Stimulated activated CD8-positive, alpha-beta memory T cell treated with anti-CD3 and anti-CD28 coated beads, Interleukin-4, amount 100 ng/mL, for 48 hours (primary cell): Measurements from ENCODE around the gene UBAP1.
"Not testable (repeated sequence)": the region's sequence is repeated elsewhere in the genome, so short reads cannot be mapped to it uniquely, and the experiment has no call there.

ENCODE experiments used
- DNase-seq: peaks from one replicate; pipeline ENCODE4 v3.0.0-alpha.2; 2020

The UBAP1 gene

GRCh38 chr9:34178436-34179212 is at the start of gene UBAP1:
TSS of gene UBAP1 (plus strand) at chr9:34179043. CDS start at chr9:34220915, 41,872 bp downstream.
- peak; percentile 97 for DNase-seq

GRCh38 chr9:34131571-34131970 is 47.3 kb upstream of the UBAP1 start:
- DNase-seq, result no peak

GRCh38 chr9:34133436-34133949 is 45.4 kb upstream of the UBAP1 start:
- DNase-seq, result no peak

DNA sequence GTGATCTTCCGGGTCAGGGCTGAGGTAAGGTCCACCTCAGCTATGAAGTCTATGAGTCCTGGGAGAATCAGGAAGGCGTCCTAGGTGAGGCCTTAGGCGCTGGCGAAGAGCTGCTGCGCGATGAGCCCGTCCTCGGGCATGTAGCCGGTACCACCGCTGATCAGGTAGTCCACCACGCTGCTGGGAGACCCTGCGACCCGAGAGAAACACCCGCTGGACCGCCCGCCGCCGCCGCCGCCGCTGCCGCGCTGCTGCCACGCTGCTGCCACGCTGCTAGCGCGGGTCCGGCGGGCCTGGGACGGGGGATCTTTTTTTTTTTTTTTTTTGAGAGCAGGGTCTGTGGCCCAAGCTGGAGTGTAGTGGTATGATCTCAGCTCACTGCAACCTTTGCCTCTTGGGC is 44.3 kb upstream of the UBAP1 start:
- DNase-seq, result no peak

DNA sequence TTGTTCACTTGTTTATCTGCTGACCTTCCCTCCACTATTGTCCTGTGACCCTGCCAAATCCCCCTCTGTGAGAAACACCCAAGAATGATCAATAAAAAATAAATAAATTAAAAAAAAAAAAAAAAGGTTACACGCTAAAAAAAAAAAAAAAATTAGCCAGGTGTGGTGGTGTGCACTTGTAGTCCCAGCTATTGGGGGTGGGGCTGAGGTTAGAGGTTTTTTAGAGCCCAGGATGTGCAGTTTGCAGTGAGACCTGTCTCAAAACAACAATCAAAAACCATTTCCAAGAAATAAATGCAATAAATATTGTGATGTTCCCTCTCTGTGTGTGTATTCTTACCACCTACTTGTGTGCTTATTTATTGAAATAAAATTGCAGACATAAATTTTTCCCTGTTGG is 40.2 kb upstream of the UBAP1 start:
- DNase-seq, result not testable (repeated sequence)

DNA sequence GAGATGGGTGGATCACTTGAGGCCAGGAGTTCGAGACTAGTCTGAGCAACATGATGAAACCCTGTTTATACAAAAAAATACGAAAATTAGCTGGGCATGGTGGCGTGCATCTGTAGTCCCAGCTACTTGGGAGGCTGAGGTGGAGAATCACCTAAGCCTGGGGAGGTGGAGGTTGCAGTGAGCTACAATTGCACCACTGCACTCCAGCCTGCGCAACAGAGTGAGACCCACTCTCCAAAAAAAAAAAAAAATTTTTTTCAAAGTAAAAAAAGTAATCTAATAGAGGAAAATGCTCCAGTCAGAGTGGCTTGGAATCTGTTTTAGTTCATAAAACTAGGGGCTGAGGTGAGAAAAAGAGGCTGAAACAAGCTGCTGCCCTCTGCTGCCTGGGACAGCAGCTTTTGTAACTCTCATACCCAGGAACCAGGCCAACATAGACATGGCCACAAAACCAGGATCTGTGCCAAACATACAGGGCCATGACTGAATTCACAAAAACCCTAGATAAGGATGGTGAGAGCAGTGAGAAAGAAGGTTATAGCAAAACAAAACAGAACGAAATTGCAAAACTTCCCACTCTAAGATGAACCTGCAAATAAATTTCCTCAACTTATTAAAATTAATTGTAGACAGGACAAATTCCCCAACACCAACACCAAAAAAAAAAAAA is 39.2 kb upstream of the UBAP1 start:
- DNase-seq, result no peak

DNA sequence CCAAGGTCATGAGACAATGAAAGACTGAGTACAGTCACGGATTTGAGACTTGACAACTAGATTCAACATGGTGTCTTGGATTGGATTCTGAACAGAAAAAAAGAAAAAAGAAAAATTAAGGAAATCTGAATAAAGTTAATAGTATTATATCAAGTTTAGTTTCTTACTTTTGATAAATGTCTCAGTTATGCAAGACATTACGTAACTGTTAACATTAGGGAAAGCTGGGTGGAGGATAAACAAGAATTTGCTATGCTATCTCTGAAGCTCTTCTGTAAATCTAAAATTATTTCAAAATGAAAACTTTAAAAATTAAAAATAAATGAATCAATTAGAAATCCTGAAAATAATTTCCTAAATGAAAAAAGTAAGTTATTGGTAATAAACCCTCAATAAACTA is 38.0 kb upstream of the UBAP1 start:
- DNase-seq, result no peak

GRCh38 chr9:34143116-34143515 is 35.7 kb upstream of the UBAP1 start:
- DNase-seq, result no peak

DNA sequence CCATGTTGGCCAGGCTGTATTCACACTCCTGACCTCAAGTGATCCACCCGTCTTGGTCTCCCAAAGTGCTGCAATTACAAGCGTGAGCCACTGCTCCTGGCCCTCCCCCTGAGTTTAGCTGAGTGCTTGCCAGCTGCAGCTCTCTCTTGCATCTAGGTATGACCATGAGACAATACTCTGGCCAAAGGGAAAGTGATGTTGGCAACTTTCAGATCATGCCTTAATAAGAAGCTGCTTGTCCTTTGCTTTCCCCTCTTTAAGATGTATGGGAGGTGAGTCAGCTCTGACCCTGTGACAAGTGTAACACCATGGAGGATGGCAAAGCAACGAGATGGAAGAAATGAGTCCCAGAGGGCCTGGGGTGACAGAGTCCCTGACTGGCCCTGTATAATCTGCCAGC is 33.7 kb upstream of the UBAP1 start:
- DNase-seq, result no peak

DNA sequence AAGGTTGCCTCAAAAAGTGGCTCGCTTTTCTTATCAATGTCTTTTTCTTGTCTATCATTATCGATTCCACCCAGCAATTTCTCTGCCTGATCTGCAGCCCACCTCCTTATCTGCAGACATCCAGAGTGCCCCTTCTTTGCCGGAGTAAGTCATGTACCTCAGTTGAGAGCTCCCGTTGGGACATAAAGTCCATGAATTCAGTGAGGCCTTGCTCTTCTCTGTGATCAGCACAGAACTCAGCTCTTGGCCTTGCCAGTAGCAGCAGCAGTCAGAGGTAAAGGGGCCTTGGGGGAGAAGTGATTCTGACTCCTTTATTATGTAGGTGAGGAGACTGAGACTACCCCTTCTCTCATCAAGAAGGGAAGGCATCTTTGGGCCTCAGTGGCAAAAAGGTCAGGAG is 27.4 kb upstream of the UBAP1 start:
- DNase-seq, result no peak

- DNase-seq, result no peak
Measured at GRCh38 chr9:34154057-34154456, 24.8 kb upstream of the UBAP1 start.

DNA sequence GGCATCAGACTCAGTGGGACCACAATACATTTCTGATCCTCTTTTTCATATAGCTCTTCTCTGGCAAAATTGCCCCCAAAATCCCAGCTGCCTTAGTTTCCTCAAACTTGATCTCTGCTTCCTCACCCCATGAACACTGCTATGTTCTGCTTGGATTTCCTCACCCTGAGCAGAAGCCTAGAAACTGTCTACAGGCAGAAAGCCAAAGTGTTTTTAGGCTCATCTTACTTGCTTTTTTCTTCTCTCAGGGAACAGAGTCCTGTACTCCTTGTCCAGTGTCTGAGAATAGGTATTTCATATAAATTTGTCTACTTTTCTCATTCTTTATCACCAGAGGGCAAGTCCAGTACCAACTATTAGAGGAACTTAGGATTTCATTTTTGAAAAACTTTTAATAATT is 21.5 kb upstream of the UBAP1 start:
- DNase-seq, result no peak

GRCh38 chr9:34157898-34158297 is 20.9 kb upstream of the UBAP1 start:
- DNase-seq, result no peak

DNA sequence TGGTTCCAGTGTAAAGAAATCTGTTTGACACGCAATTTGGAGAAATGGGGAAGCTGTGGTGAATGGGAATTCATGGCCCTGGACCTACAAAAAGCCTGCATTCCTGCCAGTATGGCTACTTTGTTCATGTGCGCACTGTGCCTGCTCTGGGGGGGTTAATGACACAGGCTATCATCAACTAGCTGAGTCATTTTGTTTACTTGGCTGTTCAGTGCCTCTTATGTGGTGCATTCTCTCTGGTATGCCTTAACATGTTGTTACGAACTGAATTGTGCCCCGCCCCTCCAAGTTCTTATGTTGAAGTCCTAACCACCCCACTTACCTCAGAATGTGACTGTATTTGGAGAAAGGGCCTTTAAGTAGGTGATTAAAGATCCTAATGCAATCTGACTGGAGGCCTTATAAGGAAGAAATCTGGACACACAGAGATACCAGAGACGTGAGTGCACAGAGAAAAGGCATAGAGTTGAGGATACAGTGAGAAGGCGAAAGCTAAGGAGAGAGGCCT is 20.4 kb upstream of the UBAP1 start:
- DNase-seq, result no peak

DNA sequence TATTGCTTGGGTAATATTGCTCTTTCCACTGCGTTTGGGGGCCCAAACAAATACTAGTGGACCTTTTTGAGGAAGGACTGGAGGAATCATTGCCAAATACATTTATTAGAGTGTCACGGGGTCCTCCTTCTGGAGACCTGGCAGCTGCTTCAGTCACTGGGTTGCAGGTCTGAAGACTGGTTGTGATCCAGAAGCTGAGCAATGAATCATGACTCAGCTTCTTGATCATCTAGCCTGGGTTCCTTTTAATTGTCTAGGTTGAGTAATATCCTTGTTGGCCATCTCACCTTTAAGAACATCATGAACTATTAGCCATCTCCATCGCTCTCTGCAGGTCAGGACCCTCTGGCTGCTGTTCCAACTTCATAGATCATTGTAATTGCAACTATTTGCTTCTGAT is 15.4 kb upstream of the UBAP1 start:
- no peak for DNase-seq

DNA sequence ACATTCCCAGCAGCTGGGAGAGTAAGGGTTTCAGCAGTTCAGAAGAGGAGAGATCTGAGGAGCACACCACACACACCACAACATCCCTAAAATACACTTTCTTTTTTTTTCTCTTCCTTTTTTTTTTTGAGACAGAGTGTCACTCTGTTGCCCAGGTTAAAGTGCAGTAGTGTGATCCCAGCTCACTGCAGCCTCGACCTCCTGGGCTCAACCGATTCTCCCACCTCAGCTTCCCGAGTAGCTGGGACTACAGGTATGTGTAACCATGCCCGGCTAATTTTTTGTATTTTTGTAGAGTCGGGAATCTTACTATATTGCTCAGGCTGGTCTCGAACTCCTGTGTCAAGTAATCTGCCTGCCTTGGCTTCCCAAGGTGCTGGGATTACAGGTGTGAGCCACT is 9.7 kb upstream of the UBAP1 start:
- DNase-seq, result no peak

DNA sequence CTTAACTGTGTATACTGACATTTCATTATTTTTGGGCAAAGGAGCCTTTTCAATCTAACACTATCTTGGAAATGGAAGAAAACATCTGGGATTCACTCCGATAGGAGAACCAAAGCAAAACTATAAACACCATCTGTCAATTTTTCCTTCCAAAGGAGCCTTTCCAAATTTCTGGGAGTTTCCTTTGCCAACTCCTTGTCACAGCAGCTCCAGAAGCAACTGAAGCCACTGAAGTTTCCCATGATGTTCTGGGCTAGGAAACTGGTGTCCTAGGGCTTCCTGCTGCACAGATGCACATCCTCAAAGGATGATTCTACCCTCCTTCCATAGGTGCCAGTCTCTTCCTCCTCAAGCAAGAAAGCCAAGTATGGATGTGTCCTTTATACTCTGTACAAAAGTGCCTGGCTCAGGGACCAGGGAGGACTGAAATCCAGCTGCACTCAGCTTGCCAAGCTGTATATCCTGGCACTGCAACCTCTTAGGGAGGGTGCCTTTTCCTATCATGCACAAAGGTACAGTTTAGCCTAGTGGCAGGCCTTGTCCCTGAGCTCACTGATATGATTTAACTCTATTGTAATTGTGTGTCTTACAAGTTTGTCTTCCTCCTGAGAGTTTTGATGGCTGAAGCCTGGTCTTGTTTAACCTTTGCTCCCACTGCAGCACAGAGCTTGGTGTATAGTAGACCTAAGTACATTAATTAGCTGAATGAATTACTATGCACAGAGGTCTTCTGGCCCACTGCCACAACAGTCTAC is 8.4 kb upstream of the UBAP1 start:
- DNase-seq, result no peak

GRCh38 chr9:34171753-34172535 is 6.9 kb upstream of the UBAP1 start:
- peak; percentile 37 for DNase-seq

DNA sequence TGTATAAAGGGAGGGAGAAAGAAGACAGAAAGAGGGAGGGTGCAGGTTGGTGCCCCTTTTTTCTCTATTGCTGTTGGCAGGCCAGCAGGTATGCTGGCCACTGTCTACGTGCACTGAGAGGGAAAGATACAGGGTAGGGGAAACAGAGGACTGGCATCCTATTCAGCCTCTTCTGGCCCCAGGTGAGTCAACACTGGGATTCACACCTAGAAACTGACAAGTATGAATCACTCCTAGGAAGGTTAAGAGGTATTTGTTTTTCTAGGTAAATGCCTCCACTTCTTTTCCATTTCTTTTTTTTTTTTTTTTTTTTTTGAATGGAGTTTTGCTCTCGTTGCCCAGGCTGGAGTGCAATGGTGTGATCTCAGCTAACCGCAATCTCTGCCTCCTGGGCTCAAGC is 2.8 kb upstream of the UBAP1 start:
- DNase-seq, result no peak

GRCh38 chr9:34177593-34178435 is 1.0 kb upstream of the UBAP1 start:
- no peak for DNase-seq
